A673 (cell line): ENCODE data around the gene TRIM52. TPM values are rescaled to one million over a fixed set of nuclear protein-coding genes. Genes with fewer than 3 reads are reported as not detected.

ENCODE experiments used
- BruUV-seq: library from RNA; stranded (reverse); fragments of 400-500 nt; replicated peaks from 2 replicates; lab custom pipeline; 2021; lab: Mats Ljungman, UMichigan
- CTCF ChIA-PET: fragments of 300-600 bp; sonication (Branson Sonifier 250); formaldehyde crosslinking; loops from one replicate; lab custom pipeline; 2022; ENCODE audit warnings: antibody characterized with exemption; lab: Charles Lee
- POLR2A ChIA-PET: fragments of 300-600 bp; sonication (Branson Sonifier 250); formaldehyde crosslinking; loops from one replicate; lab custom pipeline; 2022; ENCODE audit warnings: antibody characterized with exemption; ENCODE audit not compliant: low non-redundant PET; lab: Charles Lee
- DNase-seq: peaks from one replicate; pipeline ENCODE4 v3.0.0-alpha.2; 2015; ENCODE audit warnings: low spot score
- H3K27ac ChIP-seq: fragments of 200-600 bp; sonication (generic); 2 replicates; pipeline ENCODE4 v1.5.1; 2016; ENCODE audit warnings: mixed run types, low read depth, mild to moderate bottlenecking, mixed read lengths, antibody characterized with exemption, low read length; ENCODE audit not compliant: poor library complexity, severe bottlenecking
- H3K27me3 ChIP-seq: fragments of 200-600 bp; sonication (generic); replicated peaks from 2 replicates; pipeline ENCODE4 v1.6.1; 2017; ENCODE audit warnings: mixed run types, low read depth, mild to moderate bottlenecking, mixed read lengths, antibody characterized with exemption, low read length; ENCODE audit not compliant: insufficient read depth, poor library complexity
- H3K36me3 ChIP-seq: fragments of 200-600 bp; sonication (generic); 2 replicates; pipeline ENCODE4 v1.6.1; 2016; ENCODE audit warnings: mixed run types, mild to moderate bottlenecking, mixed read lengths, antibody characterized with exemption, low read length; ENCODE audit not compliant: insufficient read depth, poor library complexity, severe bottlenecking
- H3K4me1 ChIP-seq: fragments of 200-600 bp; sonication (generic); 2 replicates; pipeline ENCODE4 v1.6.1; 2017; ENCODE audit warnings: mixed run types, mild to moderate bottlenecking, mixed read lengths, antibody characterized with exemption, low read length; ENCODE audit not compliant: insufficient read depth, poor library complexity, severe bottlenecking
- H3K4me3 ChIP-seq: fragments of 200-600 bp; sonication (generic); 2 replicates; pipeline ENCODE4 v1.5.1; 2016; ENCODE audit warnings: low read depth, mixed run types, mild to moderate bottlenecking, mixed read lengths, low read length; ENCODE audit not compliant: poor library complexity, severe bottlenecking
- H3K9me3 ChIP-seq: fragments of 200-600 bp; sonication (generic); 2 replicates; pipeline ENCODE4 v1.6.1; 2016; ENCODE audit warnings: mixed run types, low read depth, mild to moderate bottlenecking, mixed read lengths, antibody characterized with exemption, low read length; ENCODE audit not compliant: poor library complexity, severe bottlenecking
- EZH2 ChIP-seq: fragments of 200-600 bp; sonication (generic); IDR thresholded peaks from 2 replicates; pipeline ENCODE4 v1.6.1; 2017; ENCODE audit warnings: borderline replicate concordance, low read depth, mild to moderate bottlenecking, mixed read lengths, antibody characterized with exemption, low read length; ENCODE audit not compliant: poor library complexity, severe bottlenecking
- intact Hi-C: fragments of 100-400 bp; cut with micrococcal nuclease; formaldehyde crosslinking; loops from one replicate; pipeline ENCODE4 v1.10.0; 2022; ENCODE audit not compliant: unreplicated experiment
- total RNA-seq: library from RNA; stranded (reverse); gene quantifications from 2 replicates; pipeline ENCODE4 v1.2.3, GENCODE V29; 2021
- TF ChIP-seq, protein P1 (sequence below): fragments of 300-800, 200-600 bp; sonication (generic); conservative IDR thresholded peaks from 2 replicates; pipeline ENCODE4 v1.5.1; 2017; ENCODE audit warnings: low read depth, mild to moderate bottlenecking, antibody characterized with exemption, low read length, moderate library complexity, mixed read lengths

TRIM52 gene
- total RNA-seq, 1 experiment from 2014 or later = 7.3 TPM

DNA sequence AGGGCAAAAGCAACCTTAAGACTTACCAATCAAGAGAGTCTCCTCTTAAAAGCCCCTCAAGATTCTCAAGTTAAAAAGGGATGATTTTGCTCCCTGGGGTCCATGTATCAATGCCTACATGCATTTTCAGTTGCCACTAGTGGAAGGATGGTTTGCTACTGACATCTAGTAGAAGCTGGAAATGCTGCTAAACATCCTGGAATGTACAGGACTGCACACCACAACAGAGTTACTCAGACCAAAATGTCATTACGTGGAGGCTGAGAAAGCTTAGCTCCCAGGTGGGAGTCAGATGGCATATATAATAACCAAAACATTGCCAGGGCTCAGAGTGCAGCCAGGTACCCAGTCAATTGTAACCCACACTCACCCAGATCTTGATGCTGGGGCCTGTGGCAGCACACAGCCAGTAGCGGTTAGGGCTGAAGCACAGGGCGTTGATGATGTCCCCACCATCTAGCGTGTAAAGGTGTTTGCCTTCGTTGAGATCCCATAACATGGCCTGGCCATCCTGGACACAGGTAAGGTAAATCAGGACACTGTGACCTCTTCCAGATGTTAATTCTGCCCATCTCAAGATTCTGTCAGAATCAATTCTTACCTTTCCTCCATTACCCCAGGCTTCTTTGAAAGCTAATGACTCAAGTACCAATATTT lies 23.1 kb downstream of the TRIM52 start:
- TF ChIP-seq, protein P1, sequence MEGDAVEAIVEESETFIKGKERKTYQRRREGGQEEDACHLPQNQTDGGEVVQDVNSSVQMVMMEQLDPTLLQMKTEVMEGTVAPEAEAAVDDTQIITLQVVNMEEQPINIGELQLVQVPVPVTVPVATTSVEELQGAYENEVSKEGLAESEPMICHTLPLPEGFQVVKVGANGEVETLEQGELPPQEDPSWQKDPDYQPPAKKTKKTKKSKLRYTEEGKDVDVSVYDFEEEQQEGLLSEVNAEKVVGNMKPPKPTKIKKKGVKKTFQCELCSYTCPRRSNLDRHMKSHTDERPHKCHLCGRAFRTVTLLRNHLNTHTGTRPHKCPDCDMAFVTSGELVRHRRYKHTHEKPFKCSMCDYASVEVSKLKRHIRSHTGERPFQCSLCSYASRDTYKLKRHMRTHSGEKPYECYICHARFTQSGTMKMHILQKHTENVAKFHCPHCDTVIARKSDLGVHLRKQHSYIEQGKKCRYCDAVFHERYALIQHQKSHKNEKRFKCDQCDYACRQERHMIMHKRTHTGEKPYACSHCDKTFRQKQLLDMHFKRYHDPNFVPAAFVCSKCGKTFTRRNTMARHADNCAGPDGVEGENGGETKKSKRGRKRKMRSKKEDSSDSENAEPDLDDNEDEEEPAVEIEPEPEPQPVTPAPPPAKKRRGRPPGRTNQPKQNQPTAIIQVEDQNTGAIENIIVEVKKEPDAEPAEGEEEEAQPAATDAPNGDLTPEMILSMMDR = no peak
- TF ChIP-seq EZH2 = no peak
- no peak overlapping the region for H3K27ac ChIP-seq
- BruUV-seq = no TSS peak
- no peaks in the 10 kb centered on the region for H3K9me3 ChIP-seq
- H3K4me1 ChIP-seq = peaks cover 26% of the 10 kb centered on the region
- ChIA-PET CTCF (no interaction called here), POLR2A (no interaction called here)
- no peak overlapping the region for H3K4me3 ChIP-seq
- peaks cover 90% of the 10 kb centered on the region for H3K36me3 ChIP-seq
- intact Hi-C loops = no loop called here
- DNase-seq = no peak
- H3K27me3 ChIP-seq = no peaks in the 10 kb centered on the region

DNA sequence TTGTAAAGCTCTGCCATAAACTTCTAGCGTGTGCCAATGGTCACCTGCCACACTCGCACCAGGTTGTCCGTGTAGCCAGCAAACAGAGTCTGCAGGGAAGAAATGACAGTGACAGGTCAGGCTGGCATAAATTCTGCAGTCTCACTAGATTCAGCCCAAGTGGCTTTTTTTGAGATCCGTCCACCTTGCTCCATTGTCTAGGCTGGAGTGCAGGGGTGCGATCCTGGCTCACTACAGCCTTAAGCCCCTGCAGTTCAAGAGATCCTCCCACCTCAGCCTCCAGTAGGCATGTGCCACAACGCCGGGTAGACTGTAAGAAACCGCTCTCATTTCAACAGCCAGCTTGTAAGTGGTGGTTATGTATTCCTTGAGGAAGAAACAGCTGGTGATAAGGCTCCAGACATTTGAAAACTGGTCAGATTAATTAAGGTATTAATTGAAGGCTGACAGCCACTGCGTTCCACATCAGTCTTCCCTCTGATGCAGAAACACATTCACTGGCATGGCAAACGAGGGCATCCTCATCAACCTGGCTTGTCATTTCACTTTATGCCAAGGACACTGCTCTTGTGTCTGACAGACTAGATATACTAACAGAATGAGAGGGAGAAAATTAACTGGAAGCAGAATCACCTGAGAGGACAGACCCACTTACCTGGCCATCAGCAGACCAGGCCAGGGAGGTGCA lies 23.8 kb downstream of the TRIM52 start:
- DNase-seq = no peak
- CTCF ChIA-PET = no interaction called here
- no peak for TF ChIP-seq EZH2
- TF ChIP-seq, protein P1 = no peak
- Histone ChIP-seq H3K9me3 (no peaks in the 10 kb centered on the region), H3K4me3 (no peak overlapping the region), H3K36me3 (peaks cover 82% of the 10 kb centered on the region), H3K27ac (no peak overlapping the region), H3K4me1 (peaks cover 24% of the 10 kb centered on the region), H3K27me3 (no peaks in the 10 kb centered on the region)
- intact Hi-C loops = no loop called here
- POLR2A ChIA-PET = no interaction called here
- no TSS peak for BruUV-seq

DNA sequence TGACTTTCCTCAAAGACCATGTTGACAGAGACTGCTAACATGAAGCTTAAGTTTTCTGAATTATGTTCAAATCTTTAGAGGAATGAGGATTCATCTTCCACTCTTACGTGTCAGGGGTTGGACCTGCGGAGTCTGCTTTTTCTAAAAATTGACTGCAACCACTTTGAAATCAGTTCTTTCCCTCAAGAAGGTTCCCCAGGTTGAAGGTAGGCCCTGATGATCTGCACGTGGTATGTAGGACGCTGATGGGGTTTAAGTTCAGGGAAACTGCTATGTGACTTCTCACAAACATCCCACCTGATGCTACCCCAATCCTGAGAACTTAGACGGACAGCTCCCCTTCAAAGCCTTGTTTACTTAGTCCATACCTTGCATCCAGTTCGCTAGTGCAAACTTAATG lies 24.5 kb downstream of the TRIM52 start:
- ChIA-PET CTCF (no interaction called here), POLR2A (no interaction called here)
- no peak for DNase-seq
- TF ChIP-seq, protein P1 = no peak
- TF ChIP-seq EZH2 = no peak
- Histone ChIP-seq H3K27ac (peak overlapping the region; percentile 24), H3K9me3 (no peaks in the 10 kb centered on the region), H3K27me3 (no peaks in the 10 kb centered on the region), H3K4me1 (peaks cover 17% of the 10 kb centered on the region), H3K36me3 (peaks cover 76% of the 10 kb centered on the region), H3K4me3 (no peak overlapping the region)
- intact Hi-C loops = no loop called here
- no TSS peak for BruUV-seq
